Hepatocyte (in vitro differentiated cells): ENCODE data around the gene GZF1.

Experiments
- EZH2 ChIP-seq: fragments of 200-600 bp; sonication (generic); IDR thresholded peaks from 2 replicates; pipeline ENCODE4 v1.6.1; 2016; ENCODE audit warnings: antibody characterized with exemption, mild to moderate bottlenecking, borderline replicate concordance
- EZH2phosphoT487 ChIP-seq: fragments of 200-600 bp; sonication (generic); IDR thresholded peaks from one replicate; pipeline ENCODE4 v1.6.1; 2018; ENCODE audit warnings: antibody characterized with exemption, mild to moderate bottlenecking, low read depth, moderate library complexity; ENCODE audit not compliant: unreplicated experiment, severe bottlenecking
- TF ChIP-seq, protein P1 (sequence below): fragments of 200-600 bp; sonication (generic); IDR thresholded peaks from 2 replicates; pipeline ENCODE4 v1.5.1; 2016; ENCODE audit warnings: antibody characterized with exemption, mild to moderate bottlenecking; ENCODE audit not compliant: poor library complexity

GRCh38 chr20:23326774-23327173 is 35.2 kb upstream of the GZF1 start:
- TF ChIP-seq, protein P1, sequence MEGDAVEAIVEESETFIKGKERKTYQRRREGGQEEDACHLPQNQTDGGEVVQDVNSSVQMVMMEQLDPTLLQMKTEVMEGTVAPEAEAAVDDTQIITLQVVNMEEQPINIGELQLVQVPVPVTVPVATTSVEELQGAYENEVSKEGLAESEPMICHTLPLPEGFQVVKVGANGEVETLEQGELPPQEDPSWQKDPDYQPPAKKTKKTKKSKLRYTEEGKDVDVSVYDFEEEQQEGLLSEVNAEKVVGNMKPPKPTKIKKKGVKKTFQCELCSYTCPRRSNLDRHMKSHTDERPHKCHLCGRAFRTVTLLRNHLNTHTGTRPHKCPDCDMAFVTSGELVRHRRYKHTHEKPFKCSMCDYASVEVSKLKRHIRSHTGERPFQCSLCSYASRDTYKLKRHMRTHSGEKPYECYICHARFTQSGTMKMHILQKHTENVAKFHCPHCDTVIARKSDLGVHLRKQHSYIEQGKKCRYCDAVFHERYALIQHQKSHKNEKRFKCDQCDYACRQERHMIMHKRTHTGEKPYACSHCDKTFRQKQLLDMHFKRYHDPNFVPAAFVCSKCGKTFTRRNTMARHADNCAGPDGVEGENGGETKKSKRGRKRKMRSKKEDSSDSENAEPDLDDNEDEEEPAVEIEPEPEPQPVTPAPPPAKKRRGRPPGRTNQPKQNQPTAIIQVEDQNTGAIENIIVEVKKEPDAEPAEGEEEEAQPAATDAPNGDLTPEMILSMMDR: no peak
- TF ChIP-seq EZH2 (no peak), EZH2phosphoT487 (no peak)
